Upper lobe of right lung (tissue), 1 donor: Measurements from ENCODE around the gene YTHDF1. TPM values are rescaled to one million over a fixed set of nuclear protein-coding genes. Genes with fewer than 3 reads are reported as not detected.

Experiments
- ATAC-seq: fragments of 200-7000 bp; cut with Tn5 transposase; one replicate; pipeline ENCODE4 v1.9.1; 2020; ENCODE audit warnings: mild to moderate bottlenecking, moderate library complexity
- DNase-seq: peaks from one replicate; pipeline ENCODE4 v3.0.0-alpha.2; 2020
- H3K27ac ChIP-seq: fragments of 200-600 bp; one replicate; pipeline ENCODE4 v1.8.0; 2022
- H3K27me3 ChIP-seq: fragments of 200-600 bp; one replicate; pipeline ENCODE4 v1.8.0; 2022; ENCODE audit warnings: mild to moderate bottlenecking
- H3K36me3 ChIP-seq: fragments of 200-600 bp; one replicate; pipeline ENCODE4 v1.8.0; 2022
- H3K4me1 ChIP-seq: fragments of 200-600 bp; one replicate; pipeline ENCODE4 v1.8.0; 2022
- H3K4me3 ChIP-seq: fragments of 200-600 bp; one replicate; pipeline ENCODE4 v1.8.0; 2022; ENCODE audit warnings: mild to moderate bottlenecking
- H3K9me3 ChIP-seq: fragments of 200-600 bp; one replicate; pipeline ENCODE4 v1.8.0; 2022
- intact Hi-C: fragments of 100-400 bp; cut with DNase I; formaldehyde crosslinking; loops from one replicate; pipeline ENCODE4 v1.11.0; 2022
- total RNA-seq: library from RNA; stranded (reverse); fragmentation: NEBNext Ultra II Directional; extraction: Animal tissue kit (Norgen Biotek cat#: 25700); gene quantifications from one replicate; pipeline ENCODE4 v1.2.1, GENCODE V29; 2021
- TF ChIP-seq, protein P1 (sequence below): fragments of 200-600 bp; IDR thresholded peaks from one replicate; pipeline ENCODE4 v1.8.0; 2022; ENCODE audit warnings: antibody characterized with exemption
- donor health status: DM: no; HTN: yes; CAD: no; lungs with severe emphysema.

The YTHDF1 gene
- total RNA-seq, 1 donor from 2014 or later: 36.9 TPM

- Histone ChIP-seq H3K4me3 (no peak overlapping the region), H3K27ac (no peak overlapping the region), H3K4me1 (no peaks in the 10 kb centered on the region), H3K27me3 (peaks cover 44% of the 10 kb centered on the region), H3K36me3 (no peaks in the 10 kb centered on the region), H3K9me3 (no peaks in the 10 kb centered on the region)
- no peak for DNase-seq
- intact Hi-C loops: no loop called here
- TF ChIP-seq, protein P1, sequence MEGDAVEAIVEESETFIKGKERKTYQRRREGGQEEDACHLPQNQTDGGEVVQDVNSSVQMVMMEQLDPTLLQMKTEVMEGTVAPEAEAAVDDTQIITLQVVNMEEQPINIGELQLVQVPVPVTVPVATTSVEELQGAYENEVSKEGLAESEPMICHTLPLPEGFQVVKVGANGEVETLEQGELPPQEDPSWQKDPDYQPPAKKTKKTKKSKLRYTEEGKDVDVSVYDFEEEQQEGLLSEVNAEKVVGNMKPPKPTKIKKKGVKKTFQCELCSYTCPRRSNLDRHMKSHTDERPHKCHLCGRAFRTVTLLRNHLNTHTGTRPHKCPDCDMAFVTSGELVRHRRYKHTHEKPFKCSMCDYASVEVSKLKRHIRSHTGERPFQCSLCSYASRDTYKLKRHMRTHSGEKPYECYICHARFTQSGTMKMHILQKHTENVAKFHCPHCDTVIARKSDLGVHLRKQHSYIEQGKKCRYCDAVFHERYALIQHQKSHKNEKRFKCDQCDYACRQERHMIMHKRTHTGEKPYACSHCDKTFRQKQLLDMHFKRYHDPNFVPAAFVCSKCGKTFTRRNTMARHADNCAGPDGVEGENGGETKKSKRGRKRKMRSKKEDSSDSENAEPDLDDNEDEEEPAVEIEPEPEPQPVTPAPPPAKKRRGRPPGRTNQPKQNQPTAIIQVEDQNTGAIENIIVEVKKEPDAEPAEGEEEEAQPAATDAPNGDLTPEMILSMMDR: no peak
- ATAC-seq: no peak
Observed at GRCh38 chr20:63156221-63156671, 59.7 kb downstream of the YTHDF1 start.

GRCh38 chr20:63155266-63156165 lies 60.4 kb downstream of the YTHDF1 start:
- H3K4me3 ChIP-seq: no peak overlapping the region
- no peaks in the 10 kb centered on the region for H3K9me3 ChIP-seq
- H3K27me3 ChIP-seq: peaks cover 50% of the 10 kb centered on the region
- ATAC-seq (no peak), DNase-seq (no peak)
- H3K4me1 ChIP-seq: no peaks in the 10 kb centered on the region
- intact Hi-C loops: no loop called here
- TF ChIP-seq, protein P1: no peak
- no peak overlapping the region for H3K27ac ChIP-seq
- no peaks in the 10 kb centered on the region for H3K36me3 ChIP-seq

GRCh38 chr20:63154395-63154794 lies 61.5 kb downstream of the YTHDF1 start:
- no peaks in the 10 kb centered on the region for H3K36me3 ChIP-seq
- no peak for DNase-seq
- peaks cover 59% of the 10 kb centered on the region for H3K27me3 ChIP-seq
- H3K4me3 ChIP-seq: no peak overlapping the region
- TF ChIP-seq, protein P1: no peak
- ATAC-seq: no peak
- no peaks in the 10 kb centered on the region for H3K4me1 ChIP-seq
- no peak overlapping the region for H3K27ac ChIP-seq
- no peaks in the 10 kb centered on the region for H3K9me3 ChIP-seq
- intact Hi-C loops: no loop called here

GRCh38 chr20:63153254-63154221 lies 62.4 kb downstream of the YTHDF1 start:
- H3K27ac ChIP-seq: no peak overlapping the region
- H3K27me3 ChIP-seq: peaks cover 61% of the 10 kb centered on the region
- no peaks in the 10 kb centered on the region for H3K4me1 ChIP-seq
- no peak overlapping the region for H3K4me3 ChIP-seq
- intact Hi-C loops: no loop called here
- H3K9me3 ChIP-seq: no peaks in the 10 kb centered on the region
- no peaks in the 10 kb centered on the region for H3K36me3 ChIP-seq
- no peak for ATAC-seq
- DNase-seq: no peak
- TF ChIP-seq, protein P1: no peak

- no peak overlapping the region for H3K27ac ChIP-seq
- ATAC-seq (no peak), DNase-seq (no peak)
- no peak overlapping the region for H3K4me3 ChIP-seq
- intact Hi-C loops: no loop called here
- H3K27me3 ChIP-seq: peaks cover 66% of the 10 kb centered on the region
- H3K4me1 ChIP-seq: no peaks in the 10 kb centered on the region
- peaks cover 5% of the 10 kb centered on the region for H3K9me3 ChIP-seq
- TF ChIP-seq, protein P1: no peak
- H3K36me3 ChIP-seq: no peaks in the 10 kb centered on the region
Observed at GRCh38 chr20:63152322-63153253, 63.3 kb downstream of the YTHDF1 start.
